ENCODE results near the gene FBXO48. TPM values are rescaled to one million over a fixed set of nuclear protein-coding genes. Genes with fewer than 3 reads are reported as not detected.

Gene FBXO48
- total RNA-seq, 1 donor from 2014 or later: 1.7 TPM

DNA sequence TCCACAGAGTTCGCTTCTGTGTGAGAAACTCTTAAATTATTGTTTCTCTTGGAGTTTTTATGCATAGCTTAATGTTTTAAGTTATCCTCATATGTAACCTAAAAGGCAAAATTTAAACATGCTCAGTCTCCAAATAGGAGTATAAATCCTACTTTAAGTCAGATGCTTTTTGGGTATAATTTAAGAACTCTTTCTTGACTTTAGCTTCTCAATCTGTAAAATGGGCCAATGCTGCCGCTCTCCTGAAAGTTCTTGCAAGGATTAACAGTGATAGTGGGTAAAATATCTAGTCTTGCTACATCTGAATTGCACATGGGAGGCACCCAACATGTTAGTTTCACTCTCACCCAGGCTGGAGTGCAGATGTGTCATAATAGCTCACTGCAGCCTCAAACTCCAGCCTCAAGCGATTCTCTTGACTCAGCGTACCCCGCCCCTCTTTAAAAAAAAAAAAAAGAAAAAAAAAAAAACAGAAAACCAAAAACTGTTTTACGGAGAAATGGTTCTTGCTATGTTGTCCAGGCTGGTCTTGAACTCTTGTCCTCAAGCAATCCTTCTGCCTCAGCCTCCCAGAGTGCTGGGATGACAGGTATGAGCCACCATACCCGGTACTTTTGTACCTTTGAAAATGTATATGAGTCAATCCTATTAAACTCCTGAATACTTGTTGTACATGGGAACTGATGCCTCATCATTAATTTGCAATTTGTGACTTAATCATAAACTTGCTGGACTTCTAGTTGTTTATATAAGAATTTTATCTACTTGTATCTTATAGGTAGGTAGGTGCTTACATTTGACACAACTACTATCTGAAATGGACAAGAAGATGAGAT is 1.8 kb downstream of the FBXO48 start:
- no peaks in the 10 kb centered on the region for H3K27me3 Mint-ChIP-seq (ENCODE audit: low read depth)
- peaks cover 27% of the 10 kb centered on the region for H3K4me1 Mint-ChIP-seq
- H3K9me3 Mint-ChIP-seq: no peaks in the 10 kb centered on the region
- no peak for TF ChIP-seq CTCF (conservative IDR thresholded peaks at IDR 0.05)
- H3K36me3 Mint-ChIP-seq (ENCODE audit: low read depth): no peaks in the 10 kb centered on the region
- peak overlapping the region; percentile 99 for H3K4me3 Mint-ChIP-seq
- no peak overlapping the region for H3K27ac Mint-ChIP-seq (ENCODE audit: unreplicated experiment)
- DNase-seq (ENCODE audit: low read depth, low spot score): no peak

DNA sequence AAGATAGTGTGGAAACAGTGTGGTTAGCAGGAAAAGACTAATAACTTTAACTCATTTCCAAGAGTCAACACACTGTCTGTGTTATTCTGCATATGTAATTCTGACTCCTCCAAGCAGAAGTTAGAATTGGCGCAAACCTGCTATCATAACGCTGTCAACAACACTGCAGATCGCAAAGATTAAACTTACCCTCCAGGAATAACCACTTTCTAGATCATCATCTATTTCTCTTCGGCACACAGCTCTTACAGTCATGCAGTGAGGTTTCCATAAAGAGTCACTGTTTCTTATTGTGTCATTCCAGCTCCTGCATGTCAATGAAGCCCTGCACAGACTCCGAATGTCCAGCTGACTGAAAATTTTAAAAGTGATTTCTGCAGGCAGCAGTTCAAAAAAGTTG is 2.4 kb downstream of the FBXO48 start:
- no peak for TF ChIP-seq CTCF (conservative IDR thresholded peaks at IDR 0.05)

GRCh38 chr2:68463287-68463877 is 3.7 kb downstream of the FBXO48 start:
- Mint-ChIP-seq H3K27me3 (ENCODE audit: low read depth) (no peaks in the 10 kb centered on the region), H3K27ac (ENCODE audit: unreplicated experiment) (no peak overlapping the region), H3K36me3 (ENCODE audit: low read depth) (no peaks in the 10 kb centered on the region), H3K4me1 (peaks cover 16% of the 10 kb centered on the region), H3K4me3 (peak overlapping the region; percentile 50), H3K9me3 (no peaks in the 10 kb centered on the region)
- no peak for DNase-seq (ENCODE audit: low read depth, low spot score)
- TF ChIP-seq CTCF (conservative IDR thresholded peaks at IDR 0.05): peak; percentile 91

More for the DNA sequence above, 2.4 kb downstream of the FBXO48 start:
- H3K27ac Mint-ChIP-seq (ENCODE audit: unreplicated experiment): no peak overlapping the region
- H3K9me3 Mint-ChIP-seq: no peaks in the 10 kb centered on the region
- H3K4me3 Mint-ChIP-seq: peak overlapping the region; percentile 36
- DNase-seq (ENCODE audit: low read depth, low spot score): no peak
- peaks cover 27% of the 10 kb centered on the region for H3K4me1 Mint-ChIP-seq
- no peaks in the 10 kb centered on the region for H3K36me3 Mint-ChIP-seq (ENCODE audit: low read depth)
- H3K27me3 Mint-ChIP-seq (ENCODE audit: low read depth): no peaks in the 10 kb centered on the region

GRCh38 chr2:68458981-68459380 is 8.1 kb downstream of the FBXO48 start:
- Mint-ChIP-seq H3K27me3 (ENCODE audit: low read depth) (no peaks in the 10 kb centered on the region), H3K4me3 (no peak overlapping the region), H3K36me3 (ENCODE audit: low read depth) (no peaks in the 10 kb centered on the region), H3K4me1 (no peaks in the 10 kb centered on the region), H3K9me3 (no peaks in the 10 kb centered on the region), H3K27ac (ENCODE audit: unreplicated experiment) (no peak overlapping the region)
- DNase-seq (ENCODE audit: low read depth, low spot score): no peak
- no peak for TF ChIP-seq CTCF (conservative IDR thresholded peaks at IDR 0.05)

- H3K27ac Mint-ChIP-seq (ENCODE audit: unreplicated experiment): no peak overlapping the region
- H3K9me3 Mint-ChIP-seq: no peaks in the 10 kb centered on the region
- H3K4me3 Mint-ChIP-seq: no peak overlapping the region
- no peaks in the 10 kb centered on the region for H3K36me3 Mint-ChIP-seq (ENCODE audit: low read depth)
- no peak for DNase-seq (ENCODE audit: low read depth, low spot score)
- TF ChIP-seq CTCF (conservative IDR thresholded peaks at IDR 0.05): no peak
- no peaks in the 10 kb centered on the region for H3K27me3 Mint-ChIP-seq (ENCODE audit: low read depth)
- no peaks in the 10 kb centered on the region for H3K4me1 Mint-ChIP-seq
Observed at GRCh38 chr2:68456198-68456597, 10.9 kb downstream of the FBXO48 start.
